ENCODE measurements around the gene GRK4. TPM values are rescaled to one million over a fixed set of nuclear protein-coding genes. Genes with fewer than 3 reads are reported as not detected.

Gene GRK4
- total RNA-seq, 1 donor from 2014 or later: 1.9 TPM

DNA sequence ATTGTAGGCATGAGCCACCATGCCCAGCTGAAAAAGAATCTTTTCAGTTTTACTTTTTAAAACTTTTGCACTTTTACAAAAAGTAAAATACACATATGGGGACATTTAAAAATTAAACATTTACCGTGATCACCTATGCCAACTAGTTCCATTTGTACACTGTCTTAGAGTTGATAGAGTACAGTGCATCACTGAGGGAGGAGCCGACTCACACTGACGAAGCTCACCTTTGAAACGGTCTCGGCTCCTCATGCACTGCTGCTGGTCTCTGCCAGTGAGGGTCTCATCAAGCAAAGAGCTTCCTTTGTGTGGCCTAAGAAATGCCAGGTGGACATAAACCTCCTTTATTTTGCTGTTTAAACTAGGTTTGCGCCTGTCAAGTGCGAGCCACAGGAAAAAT, 50.0 kb downstream of the GRK4 start:
- H3K27me3 ChIP-seq: no peaks in the 10 kb centered on the region
- H3K36me3 ChIP-seq: no peaks in the 10 kb centered on the region
- no peak for DNase-seq (ENCODE audit: low spot score in 2 of 2)
- intact Hi-C loops (cut with DNase I): no loop called here
- TF ChIP-seq, protein P1, sequence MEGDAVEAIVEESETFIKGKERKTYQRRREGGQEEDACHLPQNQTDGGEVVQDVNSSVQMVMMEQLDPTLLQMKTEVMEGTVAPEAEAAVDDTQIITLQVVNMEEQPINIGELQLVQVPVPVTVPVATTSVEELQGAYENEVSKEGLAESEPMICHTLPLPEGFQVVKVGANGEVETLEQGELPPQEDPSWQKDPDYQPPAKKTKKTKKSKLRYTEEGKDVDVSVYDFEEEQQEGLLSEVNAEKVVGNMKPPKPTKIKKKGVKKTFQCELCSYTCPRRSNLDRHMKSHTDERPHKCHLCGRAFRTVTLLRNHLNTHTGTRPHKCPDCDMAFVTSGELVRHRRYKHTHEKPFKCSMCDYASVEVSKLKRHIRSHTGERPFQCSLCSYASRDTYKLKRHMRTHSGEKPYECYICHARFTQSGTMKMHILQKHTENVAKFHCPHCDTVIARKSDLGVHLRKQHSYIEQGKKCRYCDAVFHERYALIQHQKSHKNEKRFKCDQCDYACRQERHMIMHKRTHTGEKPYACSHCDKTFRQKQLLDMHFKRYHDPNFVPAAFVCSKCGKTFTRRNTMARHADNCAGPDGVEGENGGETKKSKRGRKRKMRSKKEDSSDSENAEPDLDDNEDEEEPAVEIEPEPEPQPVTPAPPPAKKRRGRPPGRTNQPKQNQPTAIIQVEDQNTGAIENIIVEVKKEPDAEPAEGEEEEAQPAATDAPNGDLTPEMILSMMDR (IDR thresholded peaks at IDR 0.05): no peak
- H3K4me1 ChIP-seq: peaks cover 0 to 5% of the 10 kb centered on the region in 2 donors
- H3K4me3 ChIP-seq: no peak overlapping the region
- no peak overlapping the region for H3K27ac ChIP-seq
- H3K9me3 ChIP-seq: no peaks in the 10 kb centered on the region

- DNase-seq (ENCODE audit: low spot score in 2 of 2): no peak
- TF ChIP-seq, protein P1 (IDR thresholded peaks at IDR 0.05): no peak
- no peaks in the 10 kb centered on the region for H3K36me3 ChIP-seq
- no peak overlapping the region for H3K4me3 ChIP-seq
- H3K27ac ChIP-seq: no peak overlapping the region
- H3K9me3 ChIP-seq: no peaks in the 10 kb centered on the region
- H3K4me1 ChIP-seq: peaks cover 0 to 5% of the 10 kb centered on the region in 2 donors
- H3K27me3 ChIP-seq: no peaks in the 10 kb centered on the region
- intact Hi-C loops (cut with DNase I): no loop called here
Observed at GRCh38 chr4:3013839-3014350, 50.5 kb downstream of the GRK4 start.

- intact Hi-C loops (cut with DNase I): no loop called here
- Histone ChIP-seq H3K9me3 (no peaks in the 10 kb centered on the region), H3K27me3 (no peaks in the 10 kb centered on the region), H3K4me3 (no peak overlapping the region), H3K4me1 (no peaks in the 10 kb centered on the region), H3K27ac (no peak overlapping the region), H3K36me3 (no peaks in the 10 kb centered on the region)
- TF ChIP-seq, protein P1 (IDR thresholded peaks at IDR 0.05): no peak
- DNase-seq (ENCODE audit: low spot score in 2 of 2): no peak
Observed at GRCh38 chr4:3016961-3017360, 53.6 kb downstream of the GRK4 start.

DNA sequence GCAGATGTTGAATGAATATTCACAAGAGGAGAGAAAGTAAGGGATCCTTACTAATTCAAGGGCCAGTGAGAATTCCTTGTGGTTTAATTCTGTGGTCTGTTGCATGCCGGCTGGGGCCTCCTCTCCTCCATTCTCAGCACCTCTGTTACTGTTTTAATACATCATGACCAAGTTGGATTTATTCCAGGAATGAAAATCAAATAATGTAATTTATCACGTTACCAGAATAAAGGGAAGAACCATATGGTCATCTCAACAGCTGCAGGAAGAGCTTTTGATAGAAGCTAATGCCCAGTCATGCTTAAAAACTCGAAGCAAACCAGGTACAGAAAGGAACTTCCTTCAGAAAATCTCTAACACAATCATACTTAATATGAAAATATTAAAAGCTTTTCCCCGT, 54.1 kb downstream of the GRK4 start:
- intact Hi-C loops (cut with DNase I): no loop called here
- Histone ChIP-seq H3K9me3 (no peaks in the 10 kb centered on the region), H3K4me1 (no peaks in the 10 kb centered on the region), H3K36me3 (no peaks in the 10 kb centered on the region), H3K4me3 (no peak overlapping the region), H3K27me3 (no peaks in the 10 kb centered on the region), H3K27ac (no peak overlapping the region)
- TF ChIP-seq, protein P1 (IDR thresholded peaks at IDR 0.05): no peak
- no peak for DNase-seq (ENCODE audit: low spot score in 2 of 2)

GRCh38 chr4:3019145-3019846, 55.9 kb downstream of the GRK4 start:
- no peak for DNase-seq (ENCODE audit: low spot score in 2 of 2)
- no peak overlapping the region for H3K4me3 ChIP-seq
- TF ChIP-seq, protein P1 (IDR thresholded peaks at IDR 0.05): no peak
- intact Hi-C loops (cut with DNase I): no loop called here
- no peaks in the 10 kb centered on the region for H3K27me3 ChIP-seq
- H3K4me1 ChIP-seq: no peaks in the 10 kb centered on the region
- no peaks in the 10 kb centered on the region for H3K9me3 ChIP-seq
- no peaks in the 10 kb centered on the region for H3K36me3 ChIP-seq
- H3K27ac ChIP-seq: no peak overlapping the region
